Measurements from ENCODE around the gene ESRRA. TPM values are rescaled to one million over a fixed set of nuclear protein-coding genes. Genes with fewer than 3 reads are reported as not detected.

Gene ESRRA
- total RNA-seq, 1 donor from 2014 or later, result 17.4 TPM

DNA sequence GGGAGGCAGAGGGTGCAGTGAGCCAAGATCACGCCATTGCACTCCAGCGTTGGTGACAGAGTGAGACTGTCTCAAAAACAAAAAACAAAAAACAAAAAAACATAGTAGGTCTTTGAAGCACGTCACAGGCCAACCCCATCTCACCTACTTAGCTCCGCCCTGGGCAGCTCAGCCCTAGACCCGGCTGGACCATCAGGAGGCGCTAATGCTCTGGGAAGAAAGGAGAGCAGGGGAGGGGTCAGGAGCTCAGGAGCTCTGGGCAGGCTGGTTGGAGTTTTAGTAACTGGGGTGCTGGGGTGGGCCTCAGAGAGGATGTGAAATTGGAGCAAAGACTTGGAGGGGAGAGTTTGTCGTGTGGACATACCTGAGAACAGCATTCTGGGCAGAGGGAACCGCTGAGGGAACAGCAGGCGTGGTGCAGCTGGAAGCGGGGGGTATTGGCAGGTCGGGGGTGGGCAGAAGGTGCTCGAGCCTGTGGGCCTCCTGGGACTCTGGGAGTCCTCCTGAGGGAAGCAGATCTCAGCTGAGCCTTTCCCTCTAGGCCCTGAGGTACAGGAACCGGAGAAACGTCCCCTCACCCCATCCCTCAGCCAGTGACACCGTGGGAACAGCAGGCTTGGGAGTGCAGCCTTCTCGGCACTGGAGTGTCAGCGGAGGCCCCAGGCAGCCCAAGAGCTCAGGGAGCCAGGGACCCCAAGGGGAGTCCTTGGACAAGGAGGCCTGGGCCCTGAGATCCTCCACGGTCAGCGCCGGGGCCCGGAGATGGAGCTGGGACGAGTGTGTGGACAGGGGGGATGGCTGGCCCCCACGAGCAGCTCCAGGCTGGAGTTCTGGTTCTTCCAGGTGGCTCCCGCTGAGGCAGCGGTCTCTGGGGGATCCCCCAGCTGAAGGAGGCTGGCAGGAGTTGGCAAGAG lies 51.4 kb downstream of the ESRRA start:
- intact Hi-C loops (cut with DNase I), result no loop called here
- DNase-seq (ENCODE audit: low spot score), result no peak
- no peak for ATAC-seq

DNA sequence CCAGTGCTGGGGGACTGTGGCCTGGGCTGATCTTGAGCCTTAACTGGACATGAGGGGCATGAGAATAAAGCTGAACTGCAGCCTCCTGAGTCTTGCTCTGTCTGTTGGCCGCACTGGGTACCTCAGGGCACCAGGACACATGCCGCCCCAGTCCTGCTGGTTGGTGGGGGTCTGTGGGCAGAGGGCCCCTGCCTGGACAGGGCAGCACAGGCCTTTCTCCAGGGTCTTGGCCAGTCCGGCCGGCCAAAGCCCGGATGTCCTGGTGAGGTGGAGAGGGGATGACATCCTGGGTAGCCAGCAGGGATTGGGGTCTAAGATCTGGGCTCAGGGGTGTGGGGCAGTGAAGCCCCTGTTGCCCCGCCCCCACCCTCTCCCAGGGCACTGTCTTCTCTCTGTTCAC lies 52.1 kb downstream of the ESRRA start:
- intact Hi-C loops (cut with DNase I), result no loop called here
- ATAC-seq, result no peak
- no peak for DNase-seq (ENCODE audit: low spot score)

DNA sequence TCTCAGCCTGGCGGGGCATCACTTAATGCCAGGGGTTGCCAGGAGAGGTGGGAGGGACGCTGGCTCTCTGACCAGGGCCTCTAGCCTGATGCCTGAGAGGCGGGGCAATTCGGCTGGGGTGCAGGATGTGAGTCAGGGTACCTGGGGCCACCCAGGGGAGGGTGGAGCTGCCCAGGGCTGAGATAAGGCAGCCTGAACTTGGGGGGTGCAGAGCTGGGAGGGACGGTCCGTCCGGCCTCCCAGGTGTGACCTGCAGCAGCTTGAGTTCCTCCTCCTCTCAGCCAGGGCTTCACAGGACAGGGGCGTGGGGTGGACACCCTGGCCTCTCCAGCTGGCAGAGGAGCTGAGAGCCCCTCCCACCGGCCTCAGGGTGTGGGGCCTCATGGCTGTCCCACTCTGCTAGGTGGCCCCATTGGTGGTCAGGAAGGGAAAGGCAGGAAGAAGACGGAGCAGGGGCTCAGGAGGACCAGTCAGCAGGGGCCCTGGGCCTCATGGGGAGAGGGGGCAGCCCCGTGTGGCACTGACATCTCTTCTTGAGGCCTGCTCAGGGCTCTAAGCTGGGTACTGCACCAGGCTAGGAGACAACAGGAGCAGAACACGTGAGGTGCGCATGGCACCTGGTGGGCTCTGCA lies 52.7 kb downstream of the ESRRA start:
- intact Hi-C loops (cut with DNase I), result no loop called here
- ATAC-seq (peak; percentile 3), DNase-seq (ENCODE audit: low spot score) (peak; percentile 65)

DNA sequence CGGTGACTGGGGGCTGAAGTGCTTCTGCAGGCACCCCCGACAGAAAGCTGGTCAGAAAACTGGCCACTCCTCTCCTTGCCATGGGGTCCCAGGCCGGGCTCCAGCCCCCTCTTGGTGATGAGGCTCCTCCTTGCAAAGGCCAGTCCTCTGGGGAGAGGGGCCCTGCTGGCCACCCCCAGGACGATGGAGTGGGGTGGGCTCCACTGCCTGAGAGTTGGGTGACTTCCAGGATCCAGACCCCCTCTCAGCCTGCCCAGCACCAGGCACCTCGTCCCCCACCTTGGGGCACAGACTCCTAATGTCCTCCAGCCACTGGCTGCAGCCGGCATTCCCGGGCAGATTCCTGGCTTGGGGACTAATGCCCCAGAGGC lies 53.2 kb downstream of the ESRRA start:
- ATAC-seq, result peak; percentile 11
- intact Hi-C loops (cut with DNase I), result no loop called here
- DNase-seq (ENCODE audit: low spot score), result no peak

DNA sequence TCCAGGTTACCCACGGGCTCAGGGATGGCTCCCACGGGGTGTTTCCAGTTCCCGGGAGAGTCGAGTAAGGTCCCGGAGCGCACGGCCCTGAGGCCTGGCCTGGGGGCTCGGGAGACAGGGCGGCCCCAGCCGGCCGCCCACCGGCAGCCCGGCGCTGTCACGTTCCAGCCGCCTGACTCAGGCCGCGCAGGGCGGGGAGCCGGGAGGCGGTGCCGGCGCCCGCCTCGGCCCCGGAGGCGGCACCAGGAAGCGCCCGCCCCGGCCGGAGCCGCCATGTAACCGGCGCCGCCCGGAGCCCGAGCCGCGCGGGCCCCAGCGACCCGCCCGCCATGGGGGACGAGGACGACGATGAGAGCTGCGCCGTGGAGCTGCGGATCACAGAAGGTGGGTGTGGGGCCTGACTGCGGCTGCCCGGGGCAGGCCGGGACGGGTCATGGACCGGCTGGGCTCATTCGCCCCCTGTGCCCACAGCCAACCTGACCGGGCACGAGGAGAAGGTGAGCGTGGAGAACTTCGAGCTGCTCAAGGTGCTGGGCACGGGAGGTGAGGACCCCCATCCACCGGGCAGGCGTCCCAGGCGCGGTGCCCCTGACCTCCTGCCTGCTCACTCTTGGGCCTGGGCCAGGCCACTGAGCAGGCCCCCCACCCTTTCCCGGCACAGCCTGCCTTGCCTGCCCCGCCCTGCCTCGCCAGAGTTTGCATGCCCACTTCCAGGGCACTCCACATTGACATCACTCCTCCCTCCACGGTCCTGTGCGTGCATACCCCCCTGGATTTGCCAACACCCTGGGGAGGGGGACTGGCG lies 53.8 kb downstream of the ESRRA start, which contains the start of gene RPS6KA4:
Gene RPS6KA4, plus strand, starts transcription at position 256 of the 805 bp plus-strand sequence. Its CDS starts 74 bp downstream, at position 330.
- DNase-seq (ENCODE audit: low spot score), result peak; percentile 81
- intact Hi-C loops (cut with DNase I), result no loop called here
- ATAC-seq, result peak; percentile 81

DNA sequence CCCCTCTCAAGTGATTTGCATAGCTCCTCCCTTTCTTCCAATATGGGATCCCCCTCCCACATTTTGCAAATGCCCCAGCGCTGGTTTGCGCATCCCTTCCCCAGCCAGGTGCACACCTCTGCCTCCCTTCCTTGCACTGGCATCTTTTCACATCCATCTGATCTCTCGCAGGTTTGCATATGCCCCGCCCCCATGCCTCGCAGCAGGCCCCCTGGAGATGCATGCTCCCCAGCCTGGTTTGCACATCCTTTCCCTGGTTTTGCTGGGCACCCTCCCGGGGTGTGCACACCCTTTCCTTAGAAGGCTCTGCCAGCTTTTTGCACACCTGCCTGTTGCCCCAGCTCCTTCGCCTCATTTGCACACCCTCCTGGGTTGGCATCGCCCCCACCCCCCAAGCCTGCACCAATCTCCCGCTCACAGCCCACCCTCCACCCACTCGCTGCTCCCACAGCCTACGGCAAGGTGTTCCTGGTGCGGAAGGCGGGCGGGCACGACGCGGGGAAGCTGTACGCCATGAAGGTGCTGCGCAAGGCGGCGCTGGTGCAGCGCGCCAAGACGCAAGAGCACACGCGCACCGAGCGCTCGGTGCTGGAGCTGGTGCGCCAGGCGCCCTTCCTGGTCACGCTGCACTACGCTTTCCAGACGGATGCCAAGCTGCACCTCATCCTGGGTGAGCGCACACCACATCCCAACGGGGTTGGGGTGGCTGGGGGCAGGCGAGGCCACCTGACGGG lies 54.6 kb downstream of the ESRRA start:
- peak; percentile 64 for DNase-seq (ENCODE audit: low spot score)
- intact Hi-C loops (cut with DNase I), result no loop called here
- peak; percentile 3 for ATAC-seq

DNA sequence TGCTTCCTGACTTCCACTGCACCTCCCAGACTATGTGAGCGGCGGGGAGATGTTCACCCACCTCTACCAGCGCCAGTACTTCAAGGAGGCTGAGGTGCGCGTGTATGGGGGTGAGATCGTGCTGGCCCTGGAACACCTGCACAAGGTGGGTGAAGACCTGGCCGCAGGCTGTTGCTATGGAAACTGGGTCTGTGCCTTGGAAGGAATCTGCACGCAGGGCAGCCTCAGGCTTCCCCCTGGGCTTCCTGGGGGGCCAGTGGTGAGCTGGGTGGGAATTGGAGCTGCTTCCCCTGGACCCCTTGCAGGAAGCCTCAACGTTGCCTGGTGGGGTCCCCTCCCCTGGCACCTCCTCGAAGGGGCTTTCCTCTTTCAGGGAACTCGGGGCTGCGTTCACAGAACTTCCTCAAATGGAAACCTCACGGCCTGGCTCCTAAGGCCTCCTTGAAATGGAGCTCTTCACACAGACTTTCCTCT lies 55.2 kb downstream of the ESRRA start:
- DNase-seq (ENCODE audit: low spot score) (no peak), ATAC-seq (no peak)
- intact Hi-C loops (cut with DNase I), result no loop called here

DNA sequence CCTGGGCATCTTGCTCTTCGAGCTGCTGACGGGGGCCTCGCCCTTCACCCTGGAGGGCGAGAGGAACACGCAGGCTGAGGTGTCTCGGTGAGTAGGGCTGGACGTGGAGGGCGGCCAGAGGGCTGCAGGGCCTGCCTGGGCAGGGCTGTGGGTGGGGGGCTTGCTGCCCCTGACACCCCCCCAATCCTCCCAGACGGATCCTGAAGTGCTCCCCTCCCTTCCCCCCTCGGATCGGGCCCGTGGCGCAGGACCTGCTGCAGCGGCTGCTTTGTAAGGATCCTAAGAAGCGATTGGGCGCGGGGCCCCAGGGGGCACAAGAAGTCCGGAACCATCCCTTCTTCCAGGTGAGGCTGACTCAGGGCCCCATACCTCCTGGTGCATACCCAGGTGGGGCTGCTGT lies 56.3 kb downstream of the ESRRA start:
- DNase-seq (ENCODE audit: low spot score), result no peak
- intact Hi-C loops (cut with DNase I), result no loop called here
- no peak for ATAC-seq

DNA sequence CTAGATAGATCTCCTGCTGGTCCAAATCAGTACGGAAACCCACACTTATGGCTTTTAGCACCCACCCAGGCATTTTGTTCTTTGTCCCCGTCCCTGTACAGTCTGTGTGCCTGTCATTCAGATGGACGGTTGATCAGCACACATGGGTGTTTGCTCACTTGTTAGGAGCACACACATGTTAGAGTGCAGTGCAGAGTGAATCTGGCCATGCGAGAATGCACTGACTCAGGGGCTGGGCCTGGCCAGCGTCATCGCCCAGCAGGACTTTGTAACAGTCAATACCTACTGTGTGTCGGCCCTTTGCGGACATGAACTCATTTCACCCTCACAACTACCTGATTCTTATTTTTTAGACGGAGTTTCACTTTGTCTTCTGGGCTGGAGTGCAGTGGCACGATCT lies 57.0 kb downstream of the ESRRA start:
- ATAC-seq (no peak), DNase-seq (ENCODE audit: low spot score) (no peak)
- intact Hi-C loops (cut with DNase I), result no loop called here

DNA sequence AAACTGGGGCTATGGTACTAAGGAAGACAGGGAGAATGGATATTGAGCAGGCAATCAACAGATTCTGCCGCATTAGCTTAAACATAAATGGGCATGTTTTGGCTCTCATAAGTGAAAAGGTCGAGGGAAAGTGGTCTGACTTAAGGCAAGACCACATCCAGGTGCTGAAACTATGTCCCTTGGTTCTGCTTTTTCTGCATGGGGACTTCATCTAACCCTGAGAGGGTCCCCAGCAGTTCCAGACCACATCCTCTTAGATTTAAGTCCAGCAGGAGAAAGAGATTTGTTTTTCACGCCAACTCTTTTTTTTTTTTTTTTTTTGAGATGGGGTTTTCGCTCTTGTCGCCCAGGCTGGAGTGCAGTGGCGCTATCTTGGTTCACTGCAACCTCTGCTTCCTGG lies 59.1 kb downstream of the ESRRA start:
- DNase-seq (ENCODE audit: low spot score), result no peak
- no peak for ATAC-seq
- intact Hi-C loops (cut with DNase I), result no loop called here

DNA sequence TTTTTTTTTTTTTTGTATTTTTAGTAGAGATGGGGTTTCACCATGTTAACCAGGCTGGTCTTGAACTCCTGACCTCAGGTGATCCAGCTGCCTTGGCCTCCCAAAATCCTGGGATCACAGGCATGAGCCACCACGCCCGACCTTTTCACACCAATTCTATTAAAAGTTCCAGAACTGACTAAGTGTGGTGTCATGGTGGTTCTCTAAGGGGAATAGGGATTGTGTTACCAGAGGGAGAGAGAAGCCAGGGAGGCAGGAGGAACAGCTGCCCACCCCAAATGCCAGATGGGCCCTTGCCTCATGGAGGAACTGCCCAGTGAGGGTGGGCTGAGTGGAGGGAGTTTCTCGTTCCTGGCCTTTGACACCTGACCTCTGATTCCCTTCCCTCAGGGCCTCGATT lies 59.6 kb downstream of the ESRRA start:
- intact Hi-C loops (cut with DNase I), result no loop called here
- DNase-seq (ENCODE audit: low spot score) (no peak), ATAC-seq (no peak)

Small RNAs within 50 kb of the gene (microRNA-seq; reads per million reads assigned to microRNA genes)
- gene MIR7155, result 1.4 reads per million

Other genes starting within 250 kb of the ESRRA start
- gene MACROD1, start 139.4 kb upstream of the ESRRA start, total RNA-seq, result 20.6 TPM
- gene STIP1, start 119.4 kb upstream of the ESRRA start, total RNA-seq, result 87.6 TPM
- 20.7 TPM for gene FERMT3, start 98.8 kb upstream of the ESRRA start, total RNA-seq
- gene TRPT1, start 79.3 kb upstream of the ESRRA start, total RNA-seq, result 20.6 TPM
- gene NUDT22, start 79.2 kb upstream of the ESRRA start, total RNA-seq, result 28.0 TPM
- gene DNAJC4, start 75.0 kb upstream of the ESRRA start, total RNA-seq, result 30.4 TPM
- 134 TPM for gene VEGFB, start 70.9 kb upstream of the ESRRA start, total RNA-seq
- gene FKBP2, start 64.4 kb upstream of the ESRRA start, total RNA-seq, result 56.2 TPM
- gene PPP1R14B, start 58.6 kb upstream of the ESRRA start, total RNA-seq, result 48.8 TPM
- gene PLCB3, start 54.0 kb upstream of the ESRRA start, total RNA-seq, result 23.6 TPM
- gene BAD, start 20.9 kb upstream of the ESRRA start, total RNA-seq, result 47.4 TPM
- gene GPR137, start 19.7 kb upstream of the ESRRA start, total RNA-seq, result 34.4 TPM
- not detected for gene KCNK4, start 14.2 kb upstream of the ESRRA start, total RNA-seq
- not detected for gene CATSPERZ, start 5.2 kb upstream of the ESRRA start, total RNA-seq
- gene TRMT112, start 12.0 kb downstream of the ESRRA start, total RNA-seq, result 149 TPM
- 143 TPM for gene PRDX5, start 12.6 kb downstream of the ESRRA start, total RNA-seq
- gene CCDC88B, start 34.7 kb downstream of the ESRRA start, total RNA-seq, result 12.9 TPM
- gene RPS6KA4, start 53.6 kb downstream of the ESRRA start, total RNA-seq, result 23.8 TPM